Loucy (cell line): ENCODE data around the gene ARHGAP15.

ENCODE experiments used
- H2AFZ ChIP-seq: fragments of 200-600 bp; sonication (generic); 2 replicates; pipeline ENCODE4 v1.6.0; 2016; ENCODE audit warnings: antibody characterized with exemption, mild to moderate bottlenecking, low read length, moderate library complexity
- H3F3A ChIP-seq: fragments of 200-600 bp; 2 replicates; pipeline ENCODE4 v1.6.0; 2016; ENCODE audit warnings: antibody characterized with exemption, low read depth, mild to moderate bottlenecking
- H3K27me3 ChIP-seq: fragments of 200-600 bp; sonication (generic); 2 replicates; pipeline ENCODE4 v1.6.1; 2014; ENCODE audit warnings: low read length, mild to moderate bottlenecking; ENCODE audit not compliant: insufficient read depth, poor library complexity, severe bottlenecking
- H3K36me3 ChIP-seq: fragments of 200-600 bp; sonication (generic); 2 replicates; pipeline ENCODE4 v1.6.1; 2016; ENCODE audit warnings: low read length; ENCODE audit not compliant: insufficient read depth
- H3K4me1 ChIP-seq: fragments of 200-600 bp; sonication (generic); 2 replicates; pipeline ENCODE4 v1.5.1; 2014; ENCODE audit warnings: low read length, mild to moderate bottlenecking; ENCODE audit not compliant: insufficient read depth, poor library complexity, severe bottlenecking
- H3K4me2 ChIP-seq: fragments of 200-600 bp; sonication (generic); 2 replicates; pipeline ENCODE4 v1.6.0; 2014; ENCODE audit warnings: antibody characterized with exemption, low read length, low read depth, mild to moderate bottlenecking; ENCODE audit not compliant: poor library complexity, severe bottlenecking
- H3K4me3 ChIP-seq: fragments of 200-600 bp; sonication (generic); 2 replicates; pipeline ENCODE4 v1.5.1; 2014; ENCODE audit warnings: low read length, mild to moderate bottlenecking, mixed read lengths; ENCODE audit not compliant: poor library complexity, severe bottlenecking
- H3K79me2 ChIP-seq: fragments of 200-600 bp; sonication (generic); 2 replicates; pipeline ENCODE4 v1.6.1; 2014; ENCODE audit warnings: low read length; ENCODE audit not compliant: insufficient read depth
- H3K9ac ChIP-seq: fragments of 200-600 bp; sonication (generic); 2 replicates; pipeline ENCODE4 v1.6.0; 2014; ENCODE audit warnings: mild to moderate bottlenecking, low read depth, low read length, moderate library complexity; ENCODE audit not compliant: poor library complexity, severe bottlenecking
- H3K9me2 ChIP-seq: fragments of 200-600 bp; sonication (generic); replicated peaks from 2 replicates; pipeline ENCODE4 v1.6.1; 2016; ENCODE audit warnings: low read depth, low read length, mixed read lengths
- H3K9me3 ChIP-seq: fragments of 200-600 bp; sonication (generic); 2 replicates; pipeline ENCODE4 v1.6.1; 2014; ENCODE audit warnings: mild to moderate bottlenecking, antibody characterized with exemption, low read length, low read depth; ENCODE audit not compliant: insufficient read depth
- H4K20me1 ChIP-seq: fragments of 200-600 bp; sonication (generic); 2 replicates; pipeline ENCODE4 v1.6.0; 2014; ENCODE audit warnings: antibody characterized with exemption, low read length, mild to moderate bottlenecking; ENCODE audit not compliant: insufficient read depth, poor library complexity, severe bottlenecking
- EZH2phosphoT487 ChIP-seq: fragments of 200-600 bp; IDR thresholded peaks from 2 replicates; pipeline ENCODE4 v1.6.1; 2018; ENCODE audit warnings: antibody characterized with exemption, mild to moderate bottlenecking, moderate library complexity, borderline replicate concordance
- TF ChIP-seq, protein P1 (sequence below): fragments of 200-600 bp; sonication (generic); conservative IDR thresholded peaks from 2 replicates; pipeline ENCODE4 v1.5.1; 2014; ENCODE audit warnings: mild to moderate bottlenecking, antibody characterized with exemption, low read length

The ARHGAP15 gene

DNA sequence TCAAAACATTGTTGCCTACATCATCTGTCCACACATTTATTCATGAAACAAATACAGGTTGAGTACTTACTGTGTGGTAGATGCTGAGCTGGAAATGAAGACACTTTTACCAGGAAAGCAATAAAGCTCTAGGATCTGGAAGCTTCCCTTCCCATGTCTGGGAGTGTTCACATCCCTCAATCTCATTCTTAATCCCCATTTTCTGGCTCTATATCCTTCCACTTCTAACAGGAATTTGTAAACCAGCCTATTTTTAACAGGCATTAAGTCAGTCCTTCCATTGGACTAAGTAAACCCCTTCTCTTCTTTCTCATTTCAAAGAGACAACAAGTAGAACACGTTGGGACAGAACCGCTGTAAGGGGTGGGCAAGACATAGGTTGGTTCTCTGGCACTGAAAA is 589.5 kb downstream of the ARHGAP15 start:
- no peak overlapping the region for H2AFZ ChIP-seq
- no peaks in the 10 kb centered on the region for H3F3A ChIP-seq
- H3K79me2 ChIP-seq = no peaks in the 10 kb centered on the region
- no peaks in the 10 kb centered on the region for H3K9me2 ChIP-seq
- H3K4me3 ChIP-seq = no peak overlapping the region
- TF ChIP-seq, protein P1, sequence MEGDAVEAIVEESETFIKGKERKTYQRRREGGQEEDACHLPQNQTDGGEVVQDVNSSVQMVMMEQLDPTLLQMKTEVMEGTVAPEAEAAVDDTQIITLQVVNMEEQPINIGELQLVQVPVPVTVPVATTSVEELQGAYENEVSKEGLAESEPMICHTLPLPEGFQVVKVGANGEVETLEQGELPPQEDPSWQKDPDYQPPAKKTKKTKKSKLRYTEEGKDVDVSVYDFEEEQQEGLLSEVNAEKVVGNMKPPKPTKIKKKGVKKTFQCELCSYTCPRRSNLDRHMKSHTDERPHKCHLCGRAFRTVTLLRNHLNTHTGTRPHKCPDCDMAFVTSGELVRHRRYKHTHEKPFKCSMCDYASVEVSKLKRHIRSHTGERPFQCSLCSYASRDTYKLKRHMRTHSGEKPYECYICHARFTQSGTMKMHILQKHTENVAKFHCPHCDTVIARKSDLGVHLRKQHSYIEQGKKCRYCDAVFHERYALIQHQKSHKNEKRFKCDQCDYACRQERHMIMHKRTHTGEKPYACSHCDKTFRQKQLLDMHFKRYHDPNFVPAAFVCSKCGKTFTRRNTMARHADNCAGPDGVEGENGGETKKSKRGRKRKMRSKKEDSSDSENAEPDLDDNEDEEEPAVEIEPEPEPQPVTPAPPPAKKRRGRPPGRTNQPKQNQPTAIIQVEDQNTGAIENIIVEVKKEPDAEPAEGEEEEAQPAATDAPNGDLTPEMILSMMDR = no peak
- no peak for TF ChIP-seq EZH2phosphoT487
- H3K9ac ChIP-seq = no peak overlapping the region
- no peak overlapping the region for H3K4me2 ChIP-seq
- no peaks in the 10 kb centered on the region for H3K9me3 ChIP-seq
- peaks cover 27% of the 10 kb centered on the region; the same call in 1 of the 2 replicates for H3K36me3 ChIP-seq
- H3K27me3 ChIP-seq = no peaks in the 10 kb centered on the region
- H3K4me1 ChIP-seq = peaks cover 10% of the 10 kb centered on the region
- H4K20me1 ChIP-seq = no peaks in the 10 kb centered on the region

- no peak for TF ChIP-seq EZH2phosphoT487
- TF ChIP-seq, protein P1 = no peak
- H3K9ac ChIP-seq = no peak overlapping the region
Observed at GRCh38 chr2:143719406-143719805, 590.2 kb downstream of the ARHGAP15 start.

DNA sequence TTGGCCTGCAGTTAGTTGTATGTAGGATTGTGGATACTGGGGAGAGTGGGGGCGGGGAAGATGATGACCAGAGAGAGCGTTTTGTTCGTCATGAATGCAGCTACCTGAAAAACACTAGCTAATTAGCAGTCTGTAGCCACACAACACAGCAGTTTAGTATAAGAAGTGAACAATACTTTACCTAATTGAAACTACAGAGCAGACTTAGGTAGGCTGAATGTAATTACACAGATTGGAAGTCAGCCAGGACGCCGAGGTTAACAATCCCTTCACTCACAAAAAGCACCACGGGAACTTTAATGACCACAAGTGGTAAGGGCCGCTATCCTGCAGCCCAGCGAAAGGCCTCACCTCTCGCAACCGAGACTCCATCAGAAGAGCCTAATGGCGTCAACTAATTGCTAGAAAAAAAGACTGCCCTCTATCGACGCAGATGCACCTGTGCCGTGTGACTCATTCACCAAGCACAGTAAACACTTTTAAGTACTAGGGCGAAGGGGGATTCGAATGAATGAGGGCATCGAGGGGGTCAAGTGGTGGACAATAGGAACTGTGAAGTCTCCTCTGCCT is 591.0 kb downstream of the ARHGAP15 start:
- Histone ChIP-seq H3K4me2 (no peak overlapping the region), H3F3A (no peaks in the 10 kb centered on the region), H3K36me3 (peaks cover 21% of the 10 kb centered on the region; the same call in 1 of the 2 replicates), H3K4me1 (peaks cover 10% of the 10 kb centered on the region), H4K20me1 (no peaks in the 10 kb centered on the region), H2AFZ (no peak overlapping the region), H3K9ac (no peak overlapping the region), H3K27me3 (no peaks in the 10 kb centered on the region), H3K4me3 (no peak overlapping the region), H3K9me2 (no peaks in the 10 kb centered on the region), H3K9me3 (no peaks in the 10 kb centered on the region), H3K79me2 (no peaks in the 10 kb centered on the region)
- no peak for TF ChIP-seq EZH2phosphoT487
- TF ChIP-seq, protein P1 = no peak

More at GRCh38 chr2:143719406-143719805, 590.2 kb downstream of the ARHGAP15 start:
- Histone ChIP-seq H3K27me3 (no peaks in the 10 kb centered on the region), H3F3A (no peaks in the 10 kb centered on the region), H3K4me1 (peaks cover 10% of the 10 kb centered on the region), H3K36me3 (peaks cover 24% of the 10 kb centered on the region; the same call in 1 of the 2 replicates), H3K9me2 (no peaks in the 10 kb centered on the region), H4K20me1 (no peaks in the 10 kb centered on the region), H2AFZ (no peak overlapping the region), H3K79me2 (no peaks in the 10 kb centered on the region), H3K4me2 (no peak overlapping the region), H3K9me3 (no peaks in the 10 kb centered on the region), H3K4me3 (no peak overlapping the region)
